GM19238 (cell line): ENCODE results near the gene SERPINC1.
"Not testable (repeated sequence)": the region's sequence is repeated elsewhere in the genome, so short reads cannot be mapped to it uniquely, and the experiment has no call there.

ENCODE experiments used
- DNase-seq: peaks from one replicate; pipeline ENCODE4 v3.0.0; 2011; ENCODE audit warnings: low spot score; ENCODE audit not compliant: insufficient read length

The SERPINC1 gene

DNA sequence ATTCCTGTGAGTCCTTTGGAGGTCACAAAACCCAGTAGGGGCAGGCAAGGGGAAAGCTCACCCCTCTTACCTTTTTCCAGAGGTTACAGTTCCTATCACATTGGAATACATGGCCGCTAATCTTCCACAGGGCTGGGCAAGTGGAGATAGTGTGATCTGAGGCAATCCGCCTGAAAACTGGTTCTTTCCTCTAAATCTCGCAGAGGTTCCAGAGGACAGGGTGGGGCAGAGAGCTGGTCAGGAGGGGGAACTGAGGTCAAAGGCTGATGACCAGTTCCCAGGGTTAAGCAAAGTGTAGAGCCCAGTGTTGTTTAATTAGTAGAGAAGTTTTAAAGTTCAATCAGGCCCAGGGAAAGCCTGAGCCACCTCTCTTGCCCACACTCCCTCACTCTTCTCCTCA lies at the start of gene SERPINC1:
SERPINC1 (minus strand) TSS at position 179 of the 400 bp plus-strand sequence; CDS start at position 111, 68 bp downstream.
- DNase-seq, result no peak

DNA sequence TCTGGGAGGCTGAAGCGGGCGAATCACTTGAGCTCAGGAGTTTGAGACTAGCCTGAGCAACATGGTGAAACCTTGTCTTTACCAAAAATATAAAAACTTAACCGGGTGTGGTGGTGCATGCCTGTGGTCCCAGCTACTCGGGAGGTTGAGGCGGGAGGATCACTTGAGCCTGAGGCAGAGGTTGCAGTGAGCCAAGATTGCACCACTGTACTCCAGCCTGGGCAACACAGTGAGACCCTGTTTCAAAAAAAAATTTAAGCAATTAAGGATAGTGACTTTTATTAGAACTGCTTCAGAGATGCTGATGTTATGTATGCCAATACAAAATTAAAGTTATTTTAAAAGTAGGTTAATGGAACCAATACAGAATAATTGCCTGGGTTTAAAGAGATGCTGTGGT lies 48.8 kb upstream of the SERPINC1 start:
- DNase-seq, result not testable (repeated sequence)

DNA sequence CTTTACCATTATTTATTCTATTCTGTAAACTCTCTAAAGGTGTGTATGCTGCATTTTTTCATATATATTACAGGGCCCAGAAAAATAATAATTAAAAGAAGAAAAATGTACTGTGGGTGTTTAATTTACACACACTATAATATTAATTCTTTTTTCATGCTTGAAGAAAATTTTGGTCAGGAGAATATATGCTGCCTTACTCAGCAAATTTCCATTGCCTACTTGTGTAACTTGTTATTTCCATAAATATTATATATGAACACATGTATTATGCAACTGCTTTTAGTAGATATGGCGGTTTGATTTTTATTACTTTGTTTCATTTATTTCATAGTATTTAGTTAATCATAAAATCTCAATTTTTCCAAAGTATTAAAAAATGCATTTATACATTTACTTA lies 46.4 kb upstream of the SERPINC1 start:
- DNase-seq, result no peak

DNA sequence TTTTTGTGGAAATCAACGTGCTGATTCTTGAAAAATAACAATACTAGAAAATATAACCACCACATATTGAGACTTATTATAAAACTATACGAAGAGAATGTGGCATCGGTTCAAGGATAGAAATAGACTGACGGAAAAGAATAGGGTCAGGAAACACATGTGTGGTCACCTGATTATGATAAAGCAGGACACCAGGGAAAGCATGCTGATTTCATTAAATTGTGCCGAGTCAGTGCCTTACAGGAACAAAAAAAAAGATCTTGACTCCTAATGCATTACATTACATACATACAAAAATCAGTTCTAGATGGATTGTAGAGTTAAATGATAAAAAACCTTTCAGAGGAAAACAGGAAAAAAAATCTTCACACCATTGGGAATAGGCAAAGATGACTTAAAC lies 43.5 kb upstream of the SERPINC1 start:
- no peak for DNase-seq

DNA sequence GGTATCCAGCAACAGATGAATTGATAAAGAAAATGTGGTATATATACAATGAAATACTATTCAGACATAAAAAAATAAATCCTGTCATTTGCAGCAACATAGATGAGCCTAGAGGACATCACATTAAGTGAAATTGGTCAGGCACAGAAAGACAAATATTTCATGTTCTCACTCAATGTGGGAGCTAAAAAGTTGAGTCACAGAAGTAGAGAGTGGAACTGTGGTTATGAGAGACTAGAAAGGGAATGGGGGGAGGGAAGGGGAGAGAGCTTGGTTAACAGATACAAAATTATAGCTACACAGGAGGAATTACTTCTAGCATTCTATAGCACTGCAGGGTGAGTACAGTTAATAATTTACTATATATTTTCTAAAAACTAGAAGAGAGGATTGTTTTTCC lies 37.1 kb upstream of the SERPINC1 start:
- DNase-seq, result no peak

DNA sequence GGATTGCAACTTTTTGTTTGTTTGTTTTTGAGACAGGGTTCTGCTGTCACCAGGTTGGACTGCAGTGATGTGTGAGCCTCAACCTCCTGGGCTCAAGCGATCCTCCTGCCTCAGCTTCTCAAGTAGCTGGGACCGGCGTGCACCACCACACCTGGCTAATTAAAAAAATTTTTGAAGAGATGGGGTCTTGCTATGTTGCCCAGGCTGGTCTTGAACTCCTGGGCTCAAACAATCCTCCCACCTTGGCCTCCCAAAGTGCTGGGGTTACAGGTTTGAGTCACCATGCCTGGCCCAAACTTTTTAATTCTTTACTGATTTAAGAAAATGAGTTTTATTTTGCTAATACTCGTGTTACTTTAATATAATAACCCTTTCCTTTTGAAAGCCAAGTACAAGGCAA lies 31.5 kb upstream of the SERPINC1 start:
- DNase-seq, result no peak

DNA sequence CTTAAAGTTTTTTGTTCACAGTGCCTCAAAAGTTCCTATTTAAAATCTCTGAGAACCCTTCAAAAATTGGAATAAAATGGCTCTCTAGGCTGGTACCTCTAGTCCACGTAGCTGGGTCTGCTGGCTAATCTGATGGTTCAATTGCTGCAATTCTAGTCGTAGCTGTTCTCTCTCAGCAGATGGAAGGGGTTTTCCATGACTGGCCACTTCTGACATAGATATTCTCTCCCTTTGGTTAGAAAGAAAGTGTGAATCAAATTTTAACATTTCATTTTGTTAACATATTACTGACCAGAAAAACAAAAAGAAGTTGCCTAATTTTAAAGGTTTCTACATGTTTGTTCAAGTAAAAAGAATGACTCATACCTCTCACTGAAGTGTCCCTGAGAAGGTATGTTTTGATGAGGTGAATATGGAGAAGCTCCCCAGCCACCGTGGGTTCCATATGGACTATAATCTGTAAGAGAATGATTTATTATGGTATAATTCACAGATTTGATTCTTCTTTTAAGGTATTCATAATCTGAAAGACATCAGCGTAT lies 29.3 kb upstream of the SERPINC1 start:
- DNase-seq, result no peak

DNA sequence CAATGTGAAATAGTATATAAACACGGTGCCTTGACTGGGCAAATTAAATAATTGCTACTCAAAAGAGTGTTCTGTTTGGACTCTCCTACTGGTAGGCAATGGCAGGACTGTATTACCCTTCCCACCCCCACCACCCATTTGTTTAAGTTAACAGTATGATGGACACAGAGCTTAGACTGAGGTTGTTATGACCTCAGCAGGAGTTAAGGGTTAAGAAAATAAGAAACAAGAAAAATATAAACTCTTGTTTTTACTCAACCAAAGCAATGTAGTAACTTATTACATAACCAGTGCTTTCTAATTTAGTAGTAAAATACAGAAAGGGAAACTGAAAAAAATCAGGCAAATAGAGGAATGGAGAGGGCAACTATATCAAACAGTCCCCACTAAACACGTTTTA lies 19.9 kb upstream of the SERPINC1 start:
- DNase-seq, result no peak

DNA sequence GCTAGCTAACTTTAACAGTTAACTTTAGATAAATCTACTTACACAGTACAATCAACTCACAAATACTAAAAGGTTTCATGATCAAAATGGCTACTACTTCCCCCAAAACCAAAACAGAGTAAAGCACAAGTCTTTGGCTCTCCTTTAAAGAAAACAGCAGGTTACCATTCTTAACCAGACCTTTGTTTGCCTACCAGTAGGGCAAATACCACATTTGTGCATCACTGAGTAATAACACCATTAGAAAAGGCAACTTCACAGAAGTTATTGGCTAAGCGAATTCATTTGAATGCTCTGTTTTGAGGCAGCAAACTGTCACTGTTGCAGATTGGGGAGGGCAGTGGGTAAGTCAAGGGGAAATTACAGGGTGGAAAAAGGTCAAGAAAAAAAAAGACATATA lies 17.3 kb upstream of the SERPINC1 start:
- no peak for DNase-seq

DNA sequence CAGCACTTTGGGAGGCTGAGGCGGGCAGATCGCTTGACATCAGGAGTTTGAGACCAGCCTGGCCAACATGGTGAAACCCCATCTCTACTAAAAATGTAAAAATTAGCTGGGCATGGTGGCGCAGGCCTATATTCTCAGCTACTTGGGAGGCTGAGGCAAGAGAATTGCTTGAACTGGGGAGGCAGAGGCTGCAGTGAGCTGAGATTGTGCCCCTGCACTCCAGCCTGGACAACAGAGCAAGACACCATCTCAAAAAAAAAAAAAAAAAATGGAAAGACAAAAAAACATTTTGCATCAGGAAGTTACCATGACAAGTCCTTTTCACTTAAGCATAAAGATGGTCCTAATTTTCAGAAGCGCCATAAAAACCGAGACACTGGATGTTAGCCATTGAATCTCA lies 13.4 kb upstream of the SERPINC1 start:
- not testable (repeated sequence) for DNase-seq

DNA sequence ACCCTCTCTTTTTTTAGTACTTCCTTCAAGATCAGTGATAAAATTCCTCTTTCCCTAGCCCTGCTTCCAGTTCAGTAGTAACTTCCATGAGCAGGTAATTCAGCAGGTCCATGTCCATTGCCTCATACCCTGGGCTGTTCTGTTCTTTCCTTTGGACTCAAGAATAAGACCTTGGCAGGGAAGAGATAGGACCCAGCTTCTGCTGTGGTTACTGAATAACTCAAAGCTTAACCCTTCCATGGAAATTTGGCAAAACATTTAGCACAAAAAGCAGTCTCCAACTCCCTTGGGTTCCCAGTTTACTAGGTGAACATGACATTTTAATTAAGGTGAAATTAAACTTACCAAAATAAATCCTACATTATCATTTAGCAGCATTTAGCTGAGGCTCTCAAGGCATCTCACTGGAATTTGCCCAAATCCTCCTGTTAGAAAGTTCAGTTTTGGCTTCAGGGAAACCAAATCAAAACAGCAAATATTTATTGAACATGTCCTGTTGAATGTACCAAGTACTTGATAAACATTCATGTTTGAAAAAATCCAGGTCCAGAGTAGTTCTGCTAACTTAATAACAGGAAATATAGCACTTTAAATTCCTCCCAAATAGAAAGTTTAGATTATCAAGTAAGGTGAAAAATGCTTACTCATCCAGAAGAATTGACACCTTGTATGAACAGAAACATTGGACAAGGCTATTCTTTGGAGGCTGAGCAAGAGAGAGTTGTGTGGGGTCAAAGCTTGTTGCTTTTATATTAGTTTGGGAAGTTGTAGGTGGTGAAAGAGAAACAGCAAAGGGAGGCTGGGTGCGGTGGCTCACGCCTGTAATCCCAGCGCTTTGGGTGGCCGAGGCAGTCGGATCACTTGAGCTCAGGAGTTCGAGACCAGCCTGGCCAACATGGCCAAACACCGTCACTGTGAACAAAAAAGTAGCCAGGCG lies 8.4 kb upstream of the SERPINC1 start:
- DNase-seq, result no peak

DNA sequence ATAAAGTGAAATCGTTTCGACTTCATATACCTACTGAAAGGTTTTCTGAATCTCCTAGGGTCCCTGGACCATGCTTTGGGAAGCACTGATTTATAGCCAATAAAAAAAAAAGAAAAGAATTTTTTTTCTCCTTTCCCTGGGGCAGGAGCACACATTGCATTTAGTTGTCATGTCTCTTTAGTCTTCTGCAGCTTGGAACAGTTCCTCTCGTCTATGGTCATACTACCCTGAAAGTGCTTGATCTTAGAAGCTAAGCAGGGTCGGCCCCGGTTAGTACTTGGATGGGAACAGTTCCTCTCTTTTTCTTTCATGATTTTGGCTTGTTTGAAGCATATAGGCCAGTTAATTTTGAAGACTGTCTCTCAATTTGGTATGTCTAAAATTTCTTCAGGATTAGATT lies 3.7 kb upstream of the SERPINC1 start:
- no peak for DNase-seq

DNA sequence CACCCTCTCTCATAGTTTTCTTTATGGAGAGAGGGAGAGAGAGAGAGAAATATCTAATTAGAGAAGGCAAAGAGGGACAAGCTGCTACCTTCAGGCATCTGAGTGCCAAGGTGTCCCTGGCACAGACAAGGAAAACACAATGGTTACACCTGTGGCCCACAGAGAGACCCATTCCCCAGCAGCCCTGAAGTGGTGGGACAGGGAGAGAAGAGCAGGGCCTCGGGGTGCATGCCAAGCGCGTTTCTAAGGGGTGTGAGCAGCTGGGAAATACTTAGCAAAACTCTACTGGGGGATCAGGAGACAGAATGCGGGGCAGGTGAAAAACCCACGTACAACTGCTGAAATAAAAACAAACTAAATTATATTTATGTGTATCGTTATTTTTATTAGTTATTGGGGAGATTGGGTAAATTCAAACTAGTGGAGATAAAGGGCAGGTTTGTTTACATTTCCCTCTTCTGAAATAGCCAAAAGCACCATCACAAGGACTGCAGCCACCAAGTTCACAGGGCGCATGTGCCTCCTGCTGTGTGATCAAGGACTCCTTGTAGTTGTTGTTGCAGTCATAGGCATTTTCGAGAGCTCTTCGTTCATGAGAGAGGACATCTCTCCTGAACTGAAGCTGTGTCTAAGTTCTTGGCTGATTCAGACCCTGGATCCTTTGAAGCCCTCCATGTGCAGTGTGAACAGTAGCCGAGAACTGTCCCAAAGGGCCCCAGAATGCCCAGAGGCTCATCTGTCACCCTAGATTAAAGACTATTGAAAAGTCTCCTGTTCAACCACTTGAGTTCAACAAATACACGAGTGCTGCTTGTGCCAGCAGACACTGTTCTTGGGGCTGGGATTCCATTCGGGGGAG lies 737 bp upstream of the SERPINC1 start:
- no peak for DNase-seq

DNA sequence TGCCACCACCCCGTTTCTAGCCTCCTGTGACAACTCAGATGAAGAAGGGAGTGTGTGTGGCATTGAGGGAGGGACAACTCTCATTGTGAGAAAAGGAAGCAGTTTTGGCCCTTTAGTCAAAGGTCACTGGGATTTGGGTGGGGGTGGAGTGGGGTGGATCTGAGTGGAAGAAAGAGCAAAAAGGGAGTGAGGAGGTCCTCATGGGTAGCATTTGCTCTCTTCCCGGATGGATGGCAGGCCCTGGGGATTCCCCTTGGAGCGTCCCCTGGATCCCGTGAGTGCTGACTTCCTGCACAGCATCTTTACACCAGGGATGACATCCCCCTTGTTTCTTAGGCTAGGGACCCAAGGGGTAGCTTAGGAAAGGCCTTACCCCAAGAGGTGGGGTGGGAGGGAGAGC lies 460 bp downstream of the SERPINC1 start:
- DNase-seq, result no peak

DNA sequence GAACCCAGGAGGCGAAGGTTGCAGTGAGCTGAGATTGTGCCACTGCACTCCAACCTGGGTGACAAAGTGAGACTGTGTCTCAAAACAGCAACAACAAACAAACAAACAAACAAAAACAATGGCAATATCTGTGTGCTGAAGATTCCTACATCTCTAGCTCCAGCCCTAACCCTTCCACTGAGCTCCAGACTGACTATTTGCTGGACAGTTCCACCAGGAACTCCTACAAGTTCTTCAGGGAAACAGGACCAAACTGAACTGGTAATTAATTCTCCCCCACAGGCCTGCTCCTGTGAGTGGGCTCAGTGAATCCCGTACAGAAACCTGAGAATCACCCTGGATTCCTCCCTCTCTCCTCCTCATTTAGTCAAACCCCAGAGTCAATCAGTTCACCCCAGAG lies 1.5 kb downstream of the SERPINC1 start:
- no peak for DNase-seq

DNA sequence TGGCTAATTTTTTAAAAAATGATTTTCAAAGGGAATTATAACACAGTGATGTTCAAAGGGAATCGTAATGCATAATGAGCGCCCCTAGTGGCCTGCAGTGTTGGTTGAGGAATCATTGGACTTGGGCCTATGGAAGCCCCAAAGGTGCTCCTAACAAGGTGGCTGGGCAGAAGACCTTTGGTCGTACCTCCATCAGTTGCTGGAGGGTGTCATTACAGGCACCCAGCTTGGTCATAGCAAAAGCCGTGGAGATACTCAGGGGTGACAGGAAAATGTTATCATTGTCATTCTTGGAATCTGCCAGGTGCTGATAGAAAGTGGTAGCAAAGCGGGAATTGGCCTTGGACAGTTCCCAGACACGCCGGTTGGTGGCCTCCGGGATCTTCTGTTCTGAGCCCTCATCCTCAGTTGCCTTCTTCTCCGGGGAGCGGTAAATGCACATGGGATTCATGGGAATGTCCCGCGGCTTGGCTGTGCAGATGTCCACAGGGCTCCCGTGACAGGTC lies 2.7 kb downstream of the SERPINC1 start:
- DNase-seq, result peak; percentile 32

DNA sequence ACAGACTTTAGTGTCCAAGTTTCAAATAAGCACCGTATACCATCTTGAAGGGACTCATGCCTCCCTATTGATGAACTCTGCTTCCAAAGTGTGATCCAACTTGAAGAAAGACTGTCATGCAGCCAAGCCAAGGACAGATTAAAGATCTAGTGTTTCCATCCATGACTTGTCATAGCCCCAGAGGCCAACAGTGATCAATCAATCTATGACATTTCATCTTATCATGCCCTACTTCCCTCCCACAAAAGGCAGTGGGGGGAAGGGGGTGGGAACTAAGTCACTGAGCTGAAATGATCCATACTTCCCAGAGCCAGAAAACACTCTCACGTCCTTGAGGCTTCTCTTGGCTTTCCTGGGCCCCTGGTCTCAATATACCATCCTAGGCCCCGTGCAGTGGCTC lies 4.0 kb downstream of the SERPINC1 start:
- DNase-seq, result no peak

DNA sequence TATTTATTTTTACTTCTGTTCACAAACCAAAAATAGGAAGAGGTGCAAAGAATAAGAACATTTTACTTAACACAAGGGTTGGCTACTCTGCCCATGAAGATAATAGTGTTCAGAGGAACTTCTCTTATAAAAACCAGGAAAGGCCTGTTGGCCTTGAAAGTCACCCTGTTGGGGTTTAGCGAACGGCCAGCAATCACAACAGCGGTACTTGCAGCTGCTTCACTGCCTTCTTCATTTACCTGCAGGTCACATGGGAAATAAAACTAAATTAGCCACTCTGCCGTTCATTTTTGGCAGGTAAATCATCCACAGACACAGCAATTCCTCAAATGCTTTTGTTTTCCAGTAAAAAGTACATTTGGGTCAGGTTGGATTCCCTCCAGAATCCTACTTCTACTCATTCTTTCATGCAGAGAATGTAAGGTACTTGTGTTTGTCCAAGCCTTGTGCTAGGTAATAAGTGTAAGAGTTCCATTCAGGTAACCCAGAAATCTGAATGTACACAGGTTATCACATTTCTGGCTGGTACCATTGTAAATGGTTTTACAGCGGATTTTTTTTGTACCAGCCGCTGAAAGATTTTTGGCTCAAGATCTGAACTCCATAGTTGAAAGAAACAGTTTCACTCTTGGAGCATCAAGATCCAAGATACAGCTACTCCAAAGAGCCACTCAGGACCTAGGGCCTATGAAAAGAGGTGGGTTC lies 13.1 kb downstream of the SERPINC1 start:
- no peak for DNase-seq

DNA sequence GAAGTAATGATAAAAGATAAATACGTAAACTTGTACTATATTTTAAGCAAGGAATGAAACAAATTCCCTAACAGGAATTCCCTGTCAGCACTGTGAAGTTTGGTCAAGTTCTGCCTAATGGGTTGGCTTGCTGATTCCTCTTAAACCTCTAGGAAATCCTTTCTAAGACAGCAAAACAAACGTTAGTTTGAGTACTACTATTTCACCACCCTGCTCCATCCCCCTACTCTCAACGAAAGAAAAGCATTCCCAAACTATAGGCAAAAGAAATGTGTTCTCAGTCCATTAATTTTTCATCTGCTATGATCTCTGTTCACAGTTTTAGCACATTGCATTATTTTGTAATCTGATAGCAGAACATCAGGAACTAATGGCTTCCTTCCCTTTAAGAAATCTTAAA lies 16.1 kb downstream of the SERPINC1 start:
- no peak for DNase-seq

DNA sequence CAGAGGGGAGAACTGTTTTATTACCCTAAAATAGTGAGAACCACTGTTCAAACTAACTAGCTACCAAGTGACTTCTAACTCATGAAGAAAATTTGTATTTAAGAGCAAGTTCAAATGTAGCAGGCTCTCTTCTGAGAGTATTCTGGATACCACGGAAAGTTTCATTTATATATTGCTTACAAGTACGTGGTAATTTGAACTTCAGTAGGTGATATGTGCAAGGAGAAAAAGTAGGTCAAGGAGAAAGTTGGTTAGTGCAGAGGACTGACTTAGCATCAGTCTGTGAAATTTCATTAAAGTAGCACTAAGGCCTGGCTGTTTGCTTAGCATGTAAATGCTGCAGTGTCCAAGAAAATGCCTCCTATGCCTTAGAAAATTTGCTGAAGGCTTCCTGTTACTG lies 16.7 kb downstream of the SERPINC1 start:
- DNase-seq, result no peak

DNA sequence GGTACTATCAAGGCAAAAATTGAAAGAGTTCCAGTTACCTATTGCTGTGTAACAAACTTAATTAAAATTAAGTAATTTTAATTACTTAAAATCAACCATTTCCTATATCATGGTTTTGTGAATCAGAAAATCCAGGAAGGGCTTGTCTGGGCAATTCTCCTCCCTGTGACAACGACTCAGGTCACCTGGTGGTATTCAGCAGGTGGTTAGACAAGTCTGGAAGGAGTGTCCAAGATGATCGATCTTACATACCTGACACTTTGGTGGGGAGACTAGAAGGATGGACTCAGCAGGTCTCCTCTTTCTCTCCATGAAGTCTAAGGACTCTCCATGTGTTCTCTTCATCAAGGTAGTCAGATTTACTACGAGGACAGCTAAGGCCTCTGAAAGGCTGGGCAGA lies 22.9 kb downstream of the SERPINC1 start:
- DNase-seq, result no peak
